GM21528 (cell line): ENCODE measurements around the gene BTBD18.

Source experiments
- ATAC-seq: cut with Tn5 transposase; IDR thresholded peaks from one replicate; pipeline ENCODE4 v1.9.1; 2021; ENCODE audit warnings: mild to moderate bottlenecking, moderate library complexity; ENCODE audit not compliant: unreplicated experiment, low FRiP score

BTBD18 gene

GRCh38 chr11:57776577-57777210 is 25.1 kb upstream of the BTBD18 start:
- ATAC-seq = no peak

- ATAC-seq = no peak
These were observed 24.5 kb upstream of the BTBD18 start for GRCh38 chr11:57776031-57776521.

DNA sequence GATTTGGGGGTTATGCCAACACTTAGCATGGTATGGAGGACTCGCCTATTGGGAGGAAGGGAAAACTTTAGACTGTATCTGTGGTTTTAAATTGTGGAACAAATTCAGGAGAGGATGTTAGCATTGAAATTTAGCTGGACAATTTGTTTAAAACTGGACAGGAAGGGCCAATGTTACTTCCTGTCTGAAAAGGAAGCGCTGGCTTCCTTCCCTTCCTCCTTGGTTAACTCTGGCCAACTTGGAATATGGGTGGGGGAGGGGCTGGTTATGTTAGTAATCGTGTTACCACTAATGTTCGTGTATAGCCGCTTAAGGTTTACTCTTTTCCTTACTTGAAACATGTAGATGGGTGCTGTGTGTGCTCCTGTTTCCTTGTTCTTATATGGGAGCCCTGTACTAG is 23.9 kb upstream of the BTBD18 start:
- ATAC-seq = no peak

- no peak for ATAC-seq
These were observed 21.5 kb upstream of the BTBD18 start for GRCh38 chr11:57773026-57773598.

DNA sequence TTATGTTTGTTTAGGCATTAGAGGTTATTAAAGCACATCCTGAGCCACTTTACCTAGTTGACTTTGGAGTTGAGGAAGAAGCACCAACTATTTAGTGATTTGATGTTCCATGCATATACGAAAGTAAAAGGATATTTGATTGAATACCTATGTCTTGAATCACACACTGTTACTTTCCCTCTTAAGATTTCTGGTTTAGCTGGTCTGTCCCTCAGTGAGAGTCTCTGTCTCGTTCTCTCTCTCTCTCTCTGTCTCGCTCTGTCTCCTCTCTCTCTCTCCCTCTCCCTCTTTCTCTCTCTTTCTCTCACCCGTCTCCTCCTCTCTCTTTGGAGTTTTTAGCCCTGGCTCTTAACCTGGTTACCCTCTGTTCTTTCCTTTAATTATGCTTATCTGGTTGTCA is 20.9 kb upstream of the BTBD18 start:
- no peak for ATAC-seq

GRCh38 chr11:57771365-57771764 is 19.7 kb upstream of the BTBD18 start:
- no peak for ATAC-seq

GRCh38 chr11:57770793-57771192 is 19.2 kb upstream of the BTBD18 start:
- ATAC-seq = no peak

- ATAC-seq = no peak
These were observed 13.4 kb upstream of the BTBD18 start for GRCh38 chr11:57764972-57765371.

DNA sequence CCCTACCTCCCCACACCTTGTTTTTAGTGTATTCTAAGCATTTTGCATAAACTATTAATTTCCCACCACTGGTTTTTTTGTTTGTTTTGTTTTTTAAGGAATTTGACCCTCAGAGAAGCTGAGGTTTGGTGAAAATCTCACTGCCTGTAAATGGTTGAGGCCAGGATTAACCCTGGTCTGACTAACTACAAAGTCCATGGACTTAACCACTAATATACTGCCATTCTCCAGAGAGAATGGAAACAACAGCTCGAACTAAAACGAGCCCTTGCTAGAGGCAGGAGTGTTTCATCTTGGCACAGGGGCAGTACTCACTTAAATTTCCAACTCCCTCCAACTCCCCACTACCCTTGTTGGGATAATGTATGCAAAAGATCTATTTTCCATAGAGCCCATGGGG is 12.9 kb upstream of the BTBD18 start:
- ATAC-seq = no peak

DNA sequence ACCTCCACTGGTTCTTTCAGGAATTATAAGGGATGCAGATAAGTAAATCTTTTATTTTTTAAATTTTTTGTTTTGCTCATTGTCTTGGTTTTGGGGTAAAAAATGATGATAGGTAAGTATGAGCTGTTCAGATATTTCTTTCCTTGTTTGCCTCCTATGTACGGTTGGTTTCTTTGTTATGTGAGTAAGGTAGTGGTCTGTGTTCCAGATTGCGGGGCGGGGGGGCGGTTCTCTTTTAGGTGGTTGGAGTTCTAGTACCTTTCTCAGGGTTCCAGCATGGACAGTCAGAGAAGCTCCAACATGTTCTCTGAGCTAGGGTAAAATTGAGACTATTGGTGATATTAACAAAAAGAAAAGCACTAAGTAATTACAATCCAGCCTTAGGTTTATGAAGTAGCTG is 12.4 kb upstream of the BTBD18 start:
- ATAC-seq = no peak

DNA sequence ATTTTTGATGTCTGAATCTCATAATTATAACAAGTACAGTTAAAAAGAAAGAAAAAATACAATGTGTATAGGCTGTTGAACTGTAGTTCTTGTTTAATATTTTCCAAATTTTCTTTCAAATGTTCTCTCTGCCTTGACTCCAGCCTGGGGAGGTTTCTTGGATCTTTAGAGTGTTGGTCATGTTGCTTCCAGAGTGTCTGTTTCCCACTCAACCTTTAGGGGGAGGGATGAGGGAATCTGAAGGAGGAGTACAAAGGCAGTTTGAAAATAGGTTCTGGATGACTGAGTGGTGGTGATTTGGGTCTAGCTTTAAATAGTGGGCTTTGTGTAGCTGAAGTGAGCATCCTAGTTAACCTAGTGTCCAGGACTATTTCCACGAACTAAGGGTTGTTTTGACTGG is 11.9 kb upstream of the BTBD18 start:
- ATAC-seq = no peak

- no peak for ATAC-seq
These were observed 10.7 kb upstream of the BTBD18 start for GRCh38 chr11:57762235-57762861.

DNA sequence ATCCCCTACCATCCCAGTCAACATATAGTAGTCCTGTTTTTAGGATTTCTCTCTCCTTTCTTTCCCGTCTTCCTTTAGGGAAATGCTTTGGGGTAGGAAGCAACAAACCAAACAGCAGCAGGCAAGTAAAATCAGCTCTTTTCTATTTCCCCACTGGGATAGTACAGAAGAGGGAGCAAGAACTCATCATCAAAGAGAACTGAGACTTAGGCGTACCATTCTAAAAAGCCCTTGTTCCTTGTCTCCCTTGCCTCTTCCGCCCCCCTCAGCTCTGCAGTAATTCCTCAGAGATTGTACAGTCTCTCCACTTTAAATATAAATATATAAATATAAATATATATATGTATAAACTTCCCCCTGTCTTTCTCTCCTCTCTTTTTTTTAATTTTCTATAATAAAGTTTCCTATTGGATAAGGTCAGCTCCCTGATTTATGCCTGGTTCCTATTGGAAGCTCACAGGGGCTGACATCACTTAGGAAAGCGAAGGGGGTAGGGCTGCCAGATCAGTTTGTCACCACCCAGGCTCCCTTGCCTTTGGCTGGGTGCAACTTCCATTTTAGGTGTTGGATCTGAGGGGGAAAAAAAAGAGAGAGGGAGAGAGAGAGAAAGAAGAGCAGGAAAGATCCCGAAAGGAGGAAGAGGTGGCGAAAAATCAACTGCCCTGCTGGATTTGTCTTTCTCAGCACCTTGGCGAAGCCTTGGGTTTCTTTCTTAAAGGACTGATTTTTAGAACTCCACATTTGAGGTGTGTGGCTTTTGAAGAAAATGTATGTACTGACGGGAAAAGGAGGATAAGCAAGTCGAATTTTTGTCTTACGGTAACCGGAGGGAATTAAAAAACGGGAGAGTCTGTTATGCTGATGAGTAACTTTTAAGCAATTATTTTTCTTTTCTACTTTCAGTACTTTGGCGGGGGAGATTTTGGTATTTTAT is 9.9 kb upstream of the BTBD18 start, which contains the start of gene CTNND1:
Gene CTNND1, plus strand, starts transcription at position 502 of the 934 bp plus-strand sequence. CDS start 29,677 bp downstream, outside the sequence.
- ATAC-seq = peak; percentile 89

GRCh38 chr11:57758174-57758573 is 6.6 kb upstream of the BTBD18 start:
- no peak for ATAC-seq

DNA sequence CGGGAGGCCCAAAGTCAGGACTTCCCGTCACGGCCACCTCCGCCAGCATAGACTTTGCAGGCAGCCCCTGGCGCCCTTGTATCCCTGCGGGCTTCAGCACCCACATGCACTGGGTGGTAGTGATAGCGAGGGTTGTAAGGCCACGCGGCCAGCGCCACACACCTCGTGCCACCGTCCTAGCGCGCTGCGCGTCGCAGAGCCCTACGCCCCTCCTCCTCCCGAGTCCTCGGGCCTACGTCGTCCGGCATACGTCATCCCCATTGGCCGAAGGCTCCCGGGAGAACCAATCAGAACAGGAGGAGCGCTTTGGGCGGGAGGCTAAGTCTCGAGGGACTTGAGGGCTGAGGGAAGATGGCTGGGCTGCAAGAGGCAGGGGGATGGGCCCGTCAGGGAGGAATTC is 1.3 kb upstream of the BTBD18 start:
- ATAC-seq = no peak

DNA sequence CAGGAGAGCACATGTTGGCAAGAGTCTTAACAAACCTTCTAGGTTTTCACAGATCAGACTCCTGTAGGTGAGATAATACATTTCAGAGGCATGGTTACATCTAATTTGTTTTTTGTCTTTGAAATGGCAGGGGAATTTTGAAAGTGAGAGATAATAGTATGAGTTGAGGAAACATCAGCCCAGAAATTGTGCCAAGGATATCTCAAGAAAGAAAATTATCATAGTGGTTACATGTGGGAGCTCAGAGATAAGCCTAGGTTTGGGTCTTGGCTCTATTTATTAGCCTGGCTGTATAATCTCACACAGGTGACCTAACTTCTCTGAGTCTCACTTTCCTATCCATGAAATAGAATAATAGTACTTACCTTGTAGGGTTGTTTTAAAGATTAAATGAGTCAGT is 443 bp downstream of the BTBD18 start:
- ATAC-seq = no peak

DNA sequence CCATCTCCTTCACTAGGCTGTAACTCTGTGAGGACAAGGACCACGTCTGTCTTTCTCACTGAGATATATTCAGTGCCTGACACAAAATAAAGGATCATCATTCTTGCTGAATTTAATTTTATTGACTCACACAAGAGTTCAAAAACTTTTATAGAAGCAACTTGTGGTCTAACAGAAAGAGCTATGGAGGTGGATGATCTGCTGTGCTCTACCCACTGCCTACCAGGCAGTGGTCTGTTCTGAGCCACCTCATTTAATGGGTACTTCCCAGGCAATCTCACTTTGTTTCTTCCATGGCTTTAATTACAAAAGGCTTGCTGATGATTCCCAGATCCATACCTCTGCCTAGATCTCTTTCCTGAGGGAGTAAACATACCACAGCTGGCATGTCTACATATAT is 4.7 kb downstream of the BTBD18 start:
- no peak for ATAC-seq

DNA sequence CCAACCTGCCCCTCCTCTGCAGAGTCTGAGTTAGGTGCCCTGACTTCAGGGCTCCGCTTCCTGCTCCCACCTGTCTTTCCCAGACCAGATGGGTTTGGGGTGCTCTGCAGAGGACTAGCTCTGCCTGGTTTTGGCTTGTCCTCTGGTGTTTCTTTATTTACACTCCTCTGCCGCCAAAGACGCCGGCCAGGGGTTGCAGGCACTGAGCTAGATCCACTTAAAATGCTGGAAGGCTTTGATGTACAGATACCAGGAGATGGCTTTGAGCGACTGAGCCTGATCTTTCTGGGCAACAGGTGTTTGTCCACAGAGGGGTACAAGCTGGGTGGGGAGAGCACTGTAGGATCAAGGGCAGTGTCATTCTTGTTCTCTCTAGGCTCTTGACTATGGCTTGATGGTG is 6.4 kb downstream of the BTBD18 start:
- no peak for ATAC-seq

DNA sequence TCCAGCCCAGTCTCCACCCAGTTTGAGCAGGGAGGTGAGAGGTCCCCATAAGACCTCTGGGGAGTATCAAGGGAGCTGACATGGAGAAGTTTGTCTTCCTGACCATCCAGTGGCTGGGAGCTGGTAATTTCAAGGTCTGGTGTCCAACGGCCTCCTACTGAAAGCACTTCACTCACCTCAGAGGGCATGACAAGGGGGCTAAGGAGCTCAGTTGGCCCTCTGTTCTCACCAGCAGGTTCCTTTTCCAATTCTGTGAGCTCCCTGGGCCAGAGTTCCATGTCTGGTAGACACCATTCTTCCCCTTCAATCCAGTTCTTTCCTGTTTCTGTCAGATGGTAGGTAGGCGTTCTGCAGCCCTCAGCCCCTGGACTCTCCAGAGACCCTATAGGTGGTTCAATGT is 7.3 kb downstream of the BTBD18 start:
- no peak for ATAC-seq

DNA sequence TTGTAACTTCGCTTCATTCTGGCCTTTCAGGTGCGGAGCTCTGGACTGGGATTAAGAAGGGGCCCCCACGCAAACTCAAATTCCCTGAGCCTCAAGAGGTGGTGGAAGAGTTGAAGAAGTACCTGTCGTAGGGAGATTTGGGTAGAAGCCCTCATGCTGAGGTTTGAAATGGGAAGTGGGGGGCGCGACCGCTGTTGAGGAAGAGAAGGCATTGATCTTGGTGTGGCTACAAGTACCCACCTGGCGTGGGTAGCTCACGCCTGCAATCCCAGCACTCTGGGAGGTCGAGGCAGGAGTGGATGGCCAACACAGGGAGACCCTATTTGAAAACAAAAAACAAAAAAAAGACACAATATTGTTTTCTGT is 9.5 kb downstream of the BTBD18 start:
- no peak for ATAC-seq
